ENCODE data around the gene VARS1. TPM values are rescaled to one million over a fixed set of nuclear protein-coding genes. Genes with fewer than 3 reads are reported as not detected.

Gene VARS1
- total RNA-seq, 2 experiments from 2014 or later, result 51.2 to 137 TPM

DNA sequence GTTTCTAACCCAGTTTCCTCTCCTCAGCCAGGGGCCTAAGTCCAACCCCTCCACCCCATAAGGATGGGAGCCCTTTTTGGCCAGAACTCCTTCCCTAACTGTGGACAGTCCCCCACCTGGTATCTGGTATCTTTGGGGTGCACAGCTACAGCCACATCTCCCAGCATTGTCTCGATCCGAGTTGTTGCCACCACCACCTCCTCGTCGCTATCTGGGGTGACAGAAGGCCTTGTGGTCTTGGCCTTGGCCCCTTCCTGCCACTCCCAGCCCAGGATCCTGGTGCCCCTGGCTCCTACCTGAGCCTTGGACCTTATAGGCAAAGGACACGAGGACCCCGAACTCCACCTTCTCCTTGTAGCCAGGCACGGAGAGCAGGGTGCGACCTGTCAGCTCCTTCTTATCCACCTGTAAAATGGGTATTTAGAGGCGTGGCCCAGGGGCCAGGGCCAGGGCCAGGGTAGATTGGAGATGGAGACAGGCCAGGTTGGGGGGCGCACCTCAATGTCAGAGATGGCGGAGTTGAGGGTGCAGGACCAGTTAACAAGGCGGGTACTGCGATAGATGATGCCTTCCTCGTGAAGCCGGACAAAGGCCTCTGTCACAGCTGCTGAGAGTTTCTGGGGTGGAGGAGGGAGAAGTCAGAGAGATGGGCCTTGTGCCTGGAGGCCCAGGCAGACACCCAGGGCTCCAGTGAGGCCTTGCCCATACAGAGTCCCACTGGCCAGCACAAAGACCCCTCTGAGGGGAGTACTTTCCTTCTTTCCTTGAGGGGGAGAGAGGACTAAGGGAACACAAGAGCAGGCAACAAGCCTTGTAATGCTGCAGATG lies 11.2 kb downstream of the VARS1 start:
- TF ChIP-seq, protein P1, sequence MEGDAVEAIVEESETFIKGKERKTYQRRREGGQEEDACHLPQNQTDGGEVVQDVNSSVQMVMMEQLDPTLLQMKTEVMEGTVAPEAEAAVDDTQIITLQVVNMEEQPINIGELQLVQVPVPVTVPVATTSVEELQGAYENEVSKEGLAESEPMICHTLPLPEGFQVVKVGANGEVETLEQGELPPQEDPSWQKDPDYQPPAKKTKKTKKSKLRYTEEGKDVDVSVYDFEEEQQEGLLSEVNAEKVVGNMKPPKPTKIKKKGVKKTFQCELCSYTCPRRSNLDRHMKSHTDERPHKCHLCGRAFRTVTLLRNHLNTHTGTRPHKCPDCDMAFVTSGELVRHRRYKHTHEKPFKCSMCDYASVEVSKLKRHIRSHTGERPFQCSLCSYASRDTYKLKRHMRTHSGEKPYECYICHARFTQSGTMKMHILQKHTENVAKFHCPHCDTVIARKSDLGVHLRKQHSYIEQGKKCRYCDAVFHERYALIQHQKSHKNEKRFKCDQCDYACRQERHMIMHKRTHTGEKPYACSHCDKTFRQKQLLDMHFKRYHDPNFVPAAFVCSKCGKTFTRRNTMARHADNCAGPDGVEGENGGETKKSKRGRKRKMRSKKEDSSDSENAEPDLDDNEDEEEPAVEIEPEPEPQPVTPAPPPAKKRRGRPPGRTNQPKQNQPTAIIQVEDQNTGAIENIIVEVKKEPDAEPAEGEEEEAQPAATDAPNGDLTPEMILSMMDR (conservative IDR thresholded peaks at IDR 0.05; ENCODE audit: low read length), result no peak
- no peak for TF ChIP-seq EZH2phosphoT487 (IDR thresholded peaks at IDR 0.05; ENCODE audit: borderline replicate concordance, low read depth, low read length)
- H4K20me1 ChIP-seq (ENCODE audit: insufficient read depth, low read length), result no peaks in the 10 kb centered on the region
- no peak overlapping the region for H3K27ac ChIP-seq (ENCODE audit: low read depth, low read length, poor library complexity, severe bottlenecking)
- intact Hi-C loops (cut with micrococcal nuclease; ENCODE audit: unreplicated experiment), result no loop called here
- ChIA-PET CTCF (ENCODE audit: unreplicated experiment) (no interaction called here), POLR2A (interaction anchor here (1.0 kb wide), 1 partner anchor 78 kb away, joined by 5 read pairs; the partner anchor contains the start of gene NEU1)
- DNase-seq (ENCODE audit: low spot score), result no peak
- no peak overlapping the region for H3K4me3 ChIP-seq (ENCODE audit: low read depth, low read length, poor library complexity, severe bottlenecking)
- no peak overlapping the region for H3K4me2 ChIP-seq (ENCODE audit: low read length)
- peaks cover 95% of the 10 kb centered on the region for H3K36me3 ChIP-seq (ENCODE audit: insufficient read depth, low read length)
- H3K79me2 ChIP-seq (ENCODE audit: insufficient read depth, low read depth, low read length), result peaks cover 8% of the 10 kb centered on the region; the same call in 1 of the 2 replicates
- H3K4me1 ChIP-seq (ENCODE audit: insufficient read depth, low read length, poor library complexity, severe bottlenecking), result peaks cover 14% of the 10 kb centered on the region
- BruUV-seq (replicated peaks), result no TSS peak
- H2AFZ ChIP-seq (ENCODE audit: low read length), result no peak overlapping the region
- H3K9me3 ChIP-seq (ENCODE audit: low read length), result no peaks in the 10 kb centered on the region
- H3K9me2 ChIP-seq (ENCODE audit: insufficient read depth, low read length), result no peaks in the 10 kb centered on the region

DNA sequence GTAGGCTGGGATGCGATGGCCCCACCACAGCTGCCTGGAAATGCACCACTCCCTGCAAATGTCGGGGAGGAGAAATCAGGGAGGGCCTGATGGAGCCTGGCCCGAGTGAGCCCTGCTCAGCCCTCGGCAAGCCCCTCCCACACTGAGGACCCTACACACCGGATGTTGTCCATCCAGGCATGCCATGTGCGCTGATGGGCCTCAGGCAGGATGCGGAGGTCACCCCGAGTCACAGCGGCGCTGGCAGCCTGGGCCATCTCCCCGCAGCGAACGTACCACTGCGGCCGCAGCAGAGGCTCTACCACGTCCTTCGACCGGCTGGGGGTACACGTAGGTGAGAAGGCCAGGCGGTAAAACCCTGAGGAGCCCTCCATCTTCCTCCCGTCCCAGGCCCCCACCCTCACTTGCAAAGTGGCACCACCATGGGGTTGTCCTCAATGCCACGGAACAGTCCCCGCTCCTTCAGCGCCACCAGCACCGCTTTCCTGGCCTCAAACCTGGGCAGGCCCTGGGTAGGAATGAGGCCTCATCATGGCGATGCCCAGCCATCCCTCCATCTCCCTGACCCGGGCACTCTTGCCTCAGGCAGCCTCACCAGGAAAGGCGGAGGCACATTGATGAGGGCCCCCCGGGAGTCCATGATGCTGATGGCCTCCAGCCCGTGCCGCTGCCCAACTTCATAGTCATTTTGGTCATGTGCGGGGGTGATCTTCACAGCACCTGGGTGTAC lies 13.3 kb downstream of the VARS1 start:
- Histone ChIP-seq H3K4me2 (ENCODE audit: low read length) (no peak overlapping the region), H3K9me2 (ENCODE audit: insufficient read depth, low read length) (no peaks in the 10 kb centered on the region), H2AFZ (ENCODE audit: low read length) (no peak overlapping the region), H3K4me1 (ENCODE audit: insufficient read depth, low read length, poor library complexity, severe bottlenecking) (no peaks in the 10 kb centered on the region), H3K4me3 (ENCODE audit: low read depth, low read length, poor library complexity, severe bottlenecking) (no peak overlapping the region), H3K79me2 (ENCODE audit: insufficient read depth, low read depth, low read length) (no peaks in the 10 kb centered on the region), H4K20me1 (ENCODE audit: insufficient read depth, low read length) (no peaks in the 10 kb centered on the region), H3K27ac (ENCODE audit: low read depth, low read length, poor library complexity, severe bottlenecking) (no peak overlapping the region), H3K36me3 (ENCODE audit: insufficient read depth, low read length) (peaks cover 96% of the 10 kb centered on the region), H3K9me3 (ENCODE audit: low read length) (no peaks in the 10 kb centered on the region)
- no TSS peak for BruUV-seq (replicated peaks)
- no peak for TF ChIP-seq EZH2phosphoT487 (IDR thresholded peaks at IDR 0.05; ENCODE audit: borderline replicate concordance, low read depth, low read length)
- TF ChIP-seq, protein P1 (conservative IDR thresholded peaks at IDR 0.05; ENCODE audit: low read length), result no peak
- POLR2A ChIA-PET, result no interaction called here
- CTCF ChIA-PET (ENCODE audit: unreplicated experiment), result no interaction called here
- no peak for DNase-seq (ENCODE audit: low spot score)
- intact Hi-C loops (cut with micrococcal nuclease; ENCODE audit: unreplicated experiment), result no loop called here

All from OCI-LY7 (cell line).